NCI-H82 (cell line): ENCODE data around the gene SIRT5.

Source experiments
- DNase-seq: peaks from one replicate; lab custom pipeline; 2025; lab: John Stamatoyannopoulos, UW

The SIRT5 gene

DNA sequence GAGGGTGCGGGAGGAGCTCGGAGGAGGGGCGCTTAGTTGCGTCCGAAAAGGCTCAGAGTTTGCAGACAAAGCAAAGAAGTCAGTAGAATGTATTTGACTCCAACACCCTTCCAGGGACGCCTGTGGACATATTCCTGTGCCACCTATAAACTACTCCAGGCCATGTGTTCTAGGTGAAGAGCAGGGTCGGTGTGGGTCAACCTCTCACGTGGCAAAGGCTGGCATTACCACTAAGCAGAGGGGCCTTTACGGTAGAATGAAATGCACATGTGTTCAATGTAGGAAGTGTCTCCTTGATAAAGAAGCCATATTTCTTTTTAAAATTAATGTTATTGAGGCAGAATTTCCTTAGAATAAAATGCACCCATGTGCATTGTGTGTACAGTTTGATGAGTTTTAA is 15.4 kb downstream of the SIRT5 start:
- no peak for DNase-seq

DNA sequence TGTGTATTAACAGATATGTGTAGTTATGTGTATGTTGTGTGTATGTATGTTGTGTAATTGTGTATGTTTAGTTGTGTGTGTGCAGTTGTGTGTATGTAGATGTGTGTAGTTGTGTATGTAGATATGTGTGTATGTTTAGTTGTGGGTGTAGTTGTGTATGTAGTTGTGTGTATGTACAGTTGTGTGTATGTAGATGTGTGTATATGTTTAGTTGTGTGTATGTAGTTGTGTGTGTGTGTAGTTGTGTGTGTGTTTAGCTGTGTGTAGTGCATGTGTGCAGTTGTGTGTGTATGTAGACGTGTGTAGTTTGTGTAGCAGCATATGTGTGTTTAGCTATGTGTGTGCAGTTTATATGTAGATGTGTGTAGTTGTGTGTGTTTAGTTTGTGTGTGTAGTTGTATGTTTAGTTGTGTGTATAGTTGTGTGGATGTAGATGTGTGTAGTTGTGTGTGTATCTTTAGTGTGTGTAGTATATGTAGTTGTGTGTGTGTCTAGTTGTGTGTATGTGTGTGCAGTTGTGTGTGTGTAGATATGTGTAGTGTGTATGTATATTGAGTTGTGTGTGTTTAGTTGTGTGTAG is 16.3 kb downstream of the SIRT5 start:
- DNase-seq, result no peak

DNA sequence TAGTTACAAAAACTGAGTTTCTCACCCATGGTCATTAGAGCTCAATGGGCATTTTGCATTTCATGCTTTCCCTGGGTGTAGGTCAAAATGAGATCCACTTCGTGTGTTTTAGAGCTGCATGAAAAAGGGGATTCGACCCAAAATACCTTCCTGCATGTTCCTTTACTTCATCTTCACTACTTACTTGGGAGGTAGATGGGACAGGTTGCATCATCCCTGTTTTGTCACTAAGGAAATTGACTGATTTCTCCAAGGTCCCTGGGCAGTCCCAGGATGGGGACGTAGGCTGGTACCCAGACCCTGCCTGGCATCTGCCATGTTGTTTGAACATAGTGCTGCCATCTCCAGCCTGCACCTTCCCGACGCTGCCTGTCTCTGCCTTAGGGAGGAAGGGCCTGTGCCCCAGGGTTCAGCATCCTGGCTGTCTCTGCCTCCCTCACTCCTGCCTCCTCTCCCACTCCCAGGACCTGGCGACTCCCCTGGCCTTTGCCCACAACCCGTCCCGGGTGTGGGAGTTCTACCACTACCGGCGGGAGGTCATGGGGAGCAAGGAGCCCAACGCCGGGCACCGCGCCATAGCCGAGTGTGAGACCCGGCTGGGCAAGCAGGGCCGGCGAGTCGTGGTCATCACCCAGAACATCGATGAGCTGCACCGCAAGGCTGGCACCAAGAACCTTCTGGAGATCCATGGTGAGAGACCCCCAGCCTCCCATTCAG is 17.0 kb downstream of the SIRT5 start:
- DNase-seq, result no peak

DNA sequence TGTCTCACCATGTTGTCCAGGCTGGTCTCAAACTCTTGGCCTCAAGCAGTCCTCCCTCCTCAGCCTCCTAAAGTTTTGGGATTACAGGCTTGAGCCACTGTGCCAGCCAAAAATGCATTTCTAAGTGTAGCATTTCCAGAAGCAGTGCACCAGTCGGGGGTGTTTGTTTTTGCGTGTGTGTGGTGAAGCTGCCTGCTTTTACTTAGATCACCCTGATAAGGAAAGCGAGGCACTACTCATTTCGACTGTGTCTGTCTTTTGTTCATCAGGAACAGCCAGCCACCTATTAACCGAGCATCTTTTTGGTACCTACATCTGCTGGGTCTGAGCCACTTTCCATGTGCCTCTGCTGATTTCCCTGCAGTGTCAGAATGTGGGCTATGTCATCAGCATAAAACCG is 18.7 kb downstream of the SIRT5 start:
- no peak for DNase-seq

DNA sequence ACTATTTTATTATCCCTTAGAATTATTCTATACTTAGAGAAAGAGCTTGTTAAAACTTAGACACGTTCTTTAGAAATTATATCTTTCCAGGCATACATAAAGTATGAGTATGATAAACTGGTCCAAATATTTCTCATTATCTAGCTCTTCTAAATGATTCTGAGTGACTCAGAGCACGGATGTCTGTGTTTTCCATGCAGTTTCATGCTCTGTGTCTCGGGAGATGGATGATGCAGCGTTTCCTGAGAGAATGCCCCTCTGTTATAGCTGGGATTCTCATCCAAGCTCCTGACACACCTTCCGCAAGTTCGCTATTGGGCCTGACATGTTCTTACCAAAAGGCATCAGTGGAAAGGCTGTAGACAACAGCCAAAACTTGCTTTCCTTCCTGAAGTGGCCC is 19.3 kb downstream of the SIRT5 start:
- no peak for DNase-seq

DNA sequence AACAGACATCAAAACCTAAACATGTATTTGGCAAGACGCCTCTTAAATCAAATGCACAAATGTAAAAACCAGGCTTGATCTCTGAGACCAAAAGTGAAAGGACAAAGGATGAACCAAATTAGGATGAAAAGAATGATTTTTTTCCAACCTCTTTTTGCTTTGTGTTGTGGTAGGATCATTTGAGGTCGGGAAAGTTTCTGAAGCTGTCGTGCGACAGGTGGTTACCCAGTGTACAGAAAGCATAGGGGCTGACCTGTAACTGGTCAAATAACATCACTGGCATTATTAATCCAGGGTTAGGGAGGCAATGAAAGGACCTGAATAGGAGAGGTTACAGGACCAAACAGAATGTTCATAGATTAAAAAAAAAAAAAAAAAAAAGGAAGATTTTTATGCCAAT is 22.7 kb downstream of the SIRT5 start:
- DNase-seq, result no peak

DNA sequence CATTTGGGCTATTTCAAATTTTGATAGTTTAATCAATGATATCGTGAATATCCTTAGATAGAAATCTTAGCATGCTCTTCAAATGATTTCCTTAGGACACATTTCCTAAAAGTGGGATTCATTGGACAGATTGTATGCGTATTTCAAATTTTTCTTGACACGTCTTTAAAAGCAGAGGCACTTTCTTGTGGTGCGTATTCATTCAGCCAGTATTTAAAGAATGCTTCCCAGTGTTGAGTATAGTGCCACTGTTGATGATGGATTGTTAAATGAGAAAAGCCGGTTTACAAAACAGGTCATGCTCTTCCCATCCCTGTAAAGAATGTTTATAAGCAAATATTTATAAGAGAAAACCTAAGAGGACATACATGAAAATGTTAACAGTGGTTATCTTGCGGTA is 25.6 kb downstream of the SIRT5 start:
- DNase-seq, result no peak

DNA sequence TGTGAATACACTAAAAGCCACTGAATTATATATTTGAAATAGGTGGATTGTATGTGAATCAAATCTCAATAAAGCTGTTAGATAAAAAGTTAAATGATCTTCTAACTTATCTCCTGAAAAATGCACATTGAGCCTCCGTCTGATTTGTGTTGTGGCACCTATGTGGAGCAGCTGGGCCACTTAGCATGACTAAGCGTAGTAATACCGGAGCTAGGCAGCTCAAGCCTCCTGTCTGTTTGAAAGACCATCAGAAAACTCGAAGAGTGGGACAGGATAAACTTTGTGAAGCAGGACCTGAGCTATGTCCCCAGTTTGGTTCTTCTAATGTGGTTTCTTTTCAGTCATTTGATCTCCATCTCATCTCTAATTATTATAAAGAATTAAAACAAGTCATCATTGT is 29.7 kb downstream of the SIRT5 start:
- DNase-seq, result no peak

DNA sequence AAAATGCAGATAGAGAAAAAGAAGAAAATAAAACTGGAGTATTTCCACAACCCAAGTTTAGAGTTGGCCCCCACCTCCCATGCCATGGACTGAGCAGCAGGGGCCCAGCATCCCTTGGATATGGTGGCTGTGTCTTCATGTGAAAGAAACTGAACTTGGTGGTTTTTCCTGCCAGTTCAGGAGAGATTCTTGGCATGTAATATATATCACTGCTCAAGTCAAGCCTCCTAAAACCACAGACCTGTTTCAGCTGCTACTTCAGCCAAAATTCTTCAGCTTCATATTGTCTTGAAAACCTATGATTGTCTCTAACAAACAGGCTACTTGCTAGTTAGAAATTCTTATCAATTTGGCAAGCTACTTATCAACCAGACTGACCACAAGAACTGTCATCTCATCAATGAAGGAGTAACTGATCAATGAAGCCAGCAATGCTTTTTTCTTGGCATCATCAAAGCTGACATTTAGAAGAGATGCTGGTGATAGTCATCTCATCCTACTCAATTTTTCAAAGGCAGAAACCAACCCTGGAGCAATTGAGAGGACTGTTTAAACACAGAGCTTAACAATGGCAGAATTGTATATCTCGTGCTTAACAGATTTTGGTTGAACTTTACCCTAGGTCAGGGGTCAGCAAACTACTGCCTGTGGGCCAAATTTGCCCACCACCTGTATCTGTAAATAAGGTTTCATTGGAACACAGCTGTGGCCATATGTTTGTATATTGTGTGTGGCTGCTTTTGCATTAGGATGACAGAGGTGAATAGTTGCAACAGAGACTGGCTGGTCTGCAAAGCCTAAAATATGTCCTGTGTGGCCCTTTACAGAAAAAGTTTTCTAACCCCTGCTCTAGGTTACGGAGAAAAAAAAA is 30.4 kb downstream of the SIRT5 start:
- DNase-seq, result no peak

DNA sequence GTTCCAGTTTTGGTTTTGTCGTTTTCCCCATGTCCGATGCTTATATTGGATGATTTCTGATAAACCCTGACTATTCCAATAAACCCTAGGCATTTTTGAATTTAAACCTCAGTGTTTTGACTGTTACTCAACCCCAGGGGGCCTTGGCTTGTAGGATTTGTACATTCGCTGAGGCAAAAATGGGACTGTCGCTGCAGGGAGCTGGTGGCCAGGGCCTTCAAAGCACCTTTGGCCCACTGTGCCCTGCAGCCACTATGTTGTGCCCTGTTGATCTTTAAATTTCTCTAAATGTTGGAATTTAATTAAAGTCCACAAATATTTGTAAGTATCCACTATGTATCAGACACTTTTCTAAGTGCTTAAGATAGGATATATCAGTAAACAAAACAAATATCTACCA is 31.2 kb downstream of the SIRT5 start:
- no peak for DNase-seq

DNA sequence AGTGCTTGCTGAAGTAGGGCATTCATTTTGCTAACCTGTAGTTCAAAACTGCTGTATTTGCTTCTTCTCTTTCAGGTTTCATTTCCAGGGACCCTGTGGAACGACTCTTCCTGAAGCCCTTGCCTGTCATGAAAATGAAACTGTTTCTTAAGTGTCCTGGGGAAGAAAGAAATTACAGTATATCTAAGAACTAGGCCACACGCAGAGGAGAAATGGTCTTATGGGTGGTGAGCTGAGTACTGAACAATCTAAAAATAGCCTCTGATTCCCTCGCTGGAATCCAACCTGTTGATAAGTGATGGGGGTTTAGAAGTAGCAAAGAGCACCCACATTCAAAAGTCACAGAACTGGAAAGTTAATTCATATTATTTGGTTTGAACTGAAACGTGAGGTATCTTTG is 37.3 kb downstream of the SIRT5 start:
- DNase-seq, result no peak

DNA sequence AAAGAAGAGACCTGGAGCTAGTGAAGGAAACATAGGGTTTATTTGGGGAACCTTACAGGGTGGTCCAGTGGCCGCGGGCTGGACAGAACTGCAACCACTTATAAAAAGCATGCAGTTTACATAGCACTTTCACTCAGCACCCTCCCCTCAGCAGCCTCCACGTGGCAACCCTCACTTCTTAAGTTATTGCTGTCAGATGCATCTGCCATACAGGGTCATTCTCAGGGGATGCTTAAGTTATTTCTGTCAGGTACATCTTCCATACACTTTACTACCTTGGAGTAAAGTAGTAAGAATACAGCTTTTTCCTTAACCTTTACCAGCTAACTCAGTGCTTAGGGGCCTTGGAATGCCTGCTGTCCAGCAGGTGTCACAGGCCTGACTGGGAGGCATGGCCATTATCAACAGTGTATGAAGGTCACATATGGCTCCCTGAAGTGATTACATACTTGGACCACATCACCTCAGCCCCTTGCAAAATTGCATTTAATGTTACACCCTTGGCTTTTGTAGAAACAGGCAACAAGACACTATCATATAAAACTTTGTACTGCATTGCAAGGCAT is 38.7 kb downstream of the SIRT5 start:
- DNase-seq, result no peak

DNA sequence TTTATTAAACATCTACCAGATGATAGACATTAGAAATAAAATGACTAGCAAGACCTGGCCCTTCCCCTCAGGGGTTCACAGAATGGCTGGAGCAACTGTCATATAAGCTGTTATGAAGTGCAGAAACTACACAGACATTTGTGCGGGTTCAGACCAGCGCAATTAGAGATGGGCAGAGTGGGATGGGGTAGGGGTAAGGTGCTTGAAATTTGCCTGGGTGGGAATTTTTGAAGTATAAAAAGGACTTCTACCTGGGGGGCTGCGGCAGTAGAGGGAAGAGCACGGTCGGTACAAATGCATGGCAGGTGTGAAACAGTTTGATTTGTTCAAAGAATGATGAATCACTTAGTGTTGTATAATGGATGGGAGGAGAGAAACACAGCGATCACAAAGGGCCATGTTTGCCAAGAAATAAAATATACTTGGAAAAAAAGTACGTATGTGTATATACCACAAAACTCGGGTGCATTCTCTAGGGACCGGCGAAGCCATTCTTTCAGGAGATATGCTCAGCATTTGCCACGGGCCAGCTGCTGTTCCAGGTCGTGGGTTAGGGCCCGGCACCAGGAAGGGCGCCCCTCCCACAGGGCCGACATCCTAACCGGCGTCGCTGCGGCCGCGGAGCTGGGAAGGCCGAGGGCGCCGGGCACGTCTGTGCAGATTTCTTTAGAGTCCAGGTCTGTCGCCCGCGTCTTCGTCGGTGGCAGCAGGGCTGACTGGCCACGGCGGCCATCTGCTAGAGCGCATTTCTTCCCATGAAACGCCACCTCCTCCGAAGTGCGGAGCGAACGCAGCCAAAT is 39.9 kb downstream of the SIRT5 start:
- DNase-seq, result peak; percentile 81

DNA sequence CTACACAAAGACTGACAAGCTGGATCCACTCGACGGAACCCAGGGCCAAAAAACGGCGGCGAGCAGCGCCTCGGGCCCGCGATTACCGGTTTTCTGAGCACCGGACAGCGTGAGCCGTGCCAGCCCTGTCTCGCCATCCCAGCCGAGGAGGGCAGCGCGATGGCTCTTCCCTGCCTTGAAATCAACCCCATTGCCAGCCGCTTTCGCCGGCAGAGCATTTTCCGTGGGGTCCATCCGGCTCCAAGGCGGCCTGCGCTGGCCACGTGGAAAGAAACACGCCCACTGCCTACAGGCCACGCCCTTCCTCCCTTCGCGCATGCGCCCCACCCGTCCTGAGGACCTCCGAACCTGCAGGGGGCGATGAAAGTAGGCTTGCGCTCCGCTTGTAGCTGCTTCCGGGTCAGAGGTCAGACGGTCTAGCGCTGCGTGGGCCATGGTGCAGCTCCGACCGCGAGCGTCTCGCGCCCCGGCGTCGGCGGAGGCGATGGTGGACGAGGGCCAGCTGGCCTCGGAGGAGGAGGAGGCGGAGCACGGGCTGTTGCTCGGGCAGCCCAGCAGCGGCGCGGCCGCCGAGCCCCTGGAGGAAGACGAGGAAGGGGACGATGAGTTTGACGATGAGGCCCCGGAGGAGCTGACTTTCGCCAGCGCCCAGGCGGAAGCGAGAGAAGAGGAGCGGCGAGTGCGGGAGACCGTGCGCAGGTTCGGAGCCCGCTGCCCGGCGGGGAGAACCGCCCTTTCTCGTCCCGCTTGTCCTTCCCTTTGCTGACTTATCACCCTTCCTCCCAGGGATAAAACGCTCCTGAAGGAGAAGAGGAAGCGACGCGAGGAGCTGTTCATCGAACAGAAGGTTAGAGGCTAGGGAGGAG is 40.8 kb downstream of the SIRT5 start, which contains the start of gene NOL7:
Gene NOL7, plus strand, starts transcription at position 410 of the 866 bp plus-strand sequence. Its CDS starts 24 bp downstream, at position 434.
- peak; percentile 99 for DNase-seq

DNA sequence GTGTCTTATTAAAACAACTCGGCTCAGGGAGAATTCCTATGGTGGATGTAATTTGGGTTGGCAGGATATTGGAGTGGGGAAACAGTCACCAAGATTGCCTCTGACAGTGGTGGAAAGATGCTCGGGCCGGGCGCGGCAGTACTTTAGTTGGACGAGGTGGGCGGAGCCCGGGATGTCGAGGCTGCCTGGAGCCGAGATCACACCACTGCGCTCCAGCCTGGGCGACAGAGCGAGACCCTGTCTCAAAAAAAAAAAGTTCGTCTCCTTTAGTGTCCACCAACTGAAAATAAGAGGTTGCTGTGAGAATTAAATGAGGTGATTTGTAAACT is 41.4 kb downstream of the SIRT5 start:
- DNase-seq, result peak; percentile 68

DNA sequence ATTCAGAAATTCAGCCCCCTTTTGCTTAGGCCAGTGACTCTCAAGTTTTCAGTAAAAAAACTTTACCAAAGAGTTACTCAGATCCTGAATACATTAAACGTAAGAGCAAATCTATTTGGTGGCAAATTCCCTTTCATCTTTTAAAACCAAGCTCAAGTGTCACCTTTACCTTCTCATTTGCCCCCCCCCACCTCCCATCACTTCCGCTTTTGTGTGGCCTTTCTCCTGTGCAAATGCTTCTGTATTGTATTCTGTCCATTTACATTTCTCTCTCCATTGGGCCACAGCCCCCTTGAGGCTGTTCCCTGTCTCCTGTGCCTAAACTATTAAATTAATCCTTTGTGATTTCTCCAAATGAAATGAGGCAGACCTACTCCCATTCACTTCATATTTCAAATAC is 42.7 kb downstream of the SIRT5 start:
- no peak for DNase-seq

DNA sequence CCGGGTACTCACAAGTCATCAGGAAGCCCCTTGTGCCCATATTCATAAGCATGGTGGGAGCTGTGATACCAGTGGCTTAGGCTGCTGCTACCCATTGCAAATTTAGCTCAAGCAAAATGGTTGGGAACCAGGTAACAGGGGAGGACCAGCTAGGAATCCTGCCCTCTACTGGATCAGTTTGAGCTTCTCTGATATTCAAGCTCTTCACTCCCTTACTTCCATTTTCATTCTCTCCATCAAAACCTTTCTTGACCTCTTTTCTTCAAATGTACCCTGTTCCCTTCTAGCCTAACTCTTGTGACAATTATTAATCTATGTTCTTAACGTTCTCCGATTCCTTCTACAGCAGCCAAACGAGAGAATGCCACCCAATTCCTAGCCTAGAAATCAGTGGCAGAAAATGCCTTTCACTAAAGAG is 50.5 kb downstream of the SIRT5 start:
- DNase-seq, result peak; percentile 80

DNA sequence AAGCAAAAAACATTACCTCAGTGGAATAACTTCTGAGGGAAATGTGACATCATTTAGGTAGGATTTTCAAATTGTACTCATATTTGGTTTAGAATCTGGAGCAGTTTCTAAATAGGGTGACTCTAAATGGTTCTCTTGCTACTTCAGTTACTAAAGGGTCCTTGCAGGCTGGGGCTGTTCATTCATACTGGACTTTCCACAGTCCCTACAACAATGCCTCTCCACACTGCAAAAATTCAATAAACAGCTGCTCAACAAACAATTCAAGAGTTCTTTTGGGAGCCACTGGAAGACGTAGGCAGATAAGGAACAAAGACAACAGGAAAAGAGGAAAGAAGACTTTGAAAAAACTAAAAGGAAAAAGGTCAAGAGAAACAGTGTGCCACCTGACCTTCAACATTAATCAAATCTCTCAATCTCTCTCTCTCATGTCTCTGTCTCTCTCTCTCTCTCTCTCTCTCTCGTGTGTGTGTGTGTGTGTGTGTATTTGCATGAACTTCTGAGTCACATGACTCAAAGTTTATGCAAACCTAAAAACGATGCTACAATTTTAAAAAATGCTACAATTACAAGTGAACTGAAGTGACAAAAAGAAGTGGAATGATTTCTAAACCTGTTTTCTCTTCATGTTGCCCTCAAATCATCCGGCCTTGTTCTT is 55.2 kb downstream of the SIRT5 start:
- DNase-seq, result no peak

DNA sequence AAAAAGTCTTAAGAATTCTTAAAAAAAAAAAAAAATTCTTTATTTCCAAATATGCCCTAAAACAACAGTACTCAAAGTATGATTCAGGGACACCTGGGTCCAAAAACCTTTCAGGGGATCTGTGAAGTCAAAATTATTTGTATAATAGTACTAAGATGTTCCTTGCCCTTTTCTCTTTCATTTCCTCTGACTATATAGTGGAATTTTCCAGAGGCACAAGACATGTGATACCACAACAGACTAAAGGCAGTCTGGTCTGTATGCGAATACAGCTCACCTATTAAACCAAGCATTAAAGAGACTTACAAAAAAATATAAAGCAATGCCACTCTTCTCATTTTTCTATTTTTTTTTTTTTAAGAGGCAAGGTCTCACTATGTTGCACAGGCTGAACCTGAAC is 56.1 kb downstream of the SIRT5 start:
- DNase-seq, result no peak

DNA sequence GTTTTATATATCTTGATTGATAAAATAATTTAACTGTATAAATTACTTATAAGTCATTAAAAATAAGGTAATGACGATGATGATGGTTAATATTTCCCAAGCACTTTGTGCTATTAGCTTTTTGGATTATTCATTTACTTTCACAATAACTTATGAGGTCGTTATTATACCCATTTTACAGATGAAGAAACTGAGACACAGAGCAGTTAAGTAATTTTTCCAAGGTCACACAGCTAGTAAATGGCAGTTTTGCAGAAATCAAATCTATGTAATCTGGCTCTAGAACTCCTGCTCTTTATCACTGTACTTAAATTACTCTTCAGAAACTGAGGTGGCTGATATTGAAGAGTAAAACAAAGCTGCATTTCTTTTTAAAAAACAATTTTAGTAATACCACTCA is 58.9 kb downstream of the SIRT5 start:
- no peak for DNase-seq
